BJ (cell line): ENCODE measurements around the gene VARS1. TPM values are rescaled to one million over a fixed set of nuclear protein-coding genes. Genes with fewer than 3 reads are reported as not detected.
"Not testable (repeated sequence)": the region's sequence is repeated elsewhere in the genome, so short reads cannot be mapped to it uniquely, and the experiment has no call there.

Experiments
- CTCF ChIA-PET: fragments of 350-600 bp; formaldehyde crosslinking; extraction: SDS; loops from one replicate; lab custom pipeline; 2021; ENCODE audit warnings: antibody characterized with exemption, inconsistent platforms; lab: Yijun Ruan, JAX
- POLR2A ChIA-PET: fragments of 300-600 bp; sonication (Branson Sonifier 250); formaldehyde crosslinking; extraction: SDS; loops from one replicate; lab custom pipeline; 2021; ENCODE audit warnings: antibody characterized with exemption; lab: Charles Lee
- DNase-seq: peaks from one replicate; pipeline ENCODE4 v3.0.0-alpha.2; 2011; ENCODE audit warnings: low read depth
- H3K27me3 ChIP-seq: 2 replicates; pipeline ENCODE4 v1.6.0; 2011; ENCODE audit warnings: low read length; ENCODE audit not compliant: control insufficient read depth, insufficient read depth
- H3K36me3 ChIP-seq: 2 replicates; pipeline ENCODE4 v1.5.1; 2011; ENCODE audit warnings: low read length; ENCODE audit not compliant: control insufficient read depth, insufficient read depth
- H3K4me3 ChIP-seq: 2 replicates; pipeline ENCODE4 v1.5.1; 2011; ENCODE audit warnings: low read depth, mild to moderate bottlenecking, control low read depth, low read length
- CTCF ChIP-seq: IDR thresholded peaks from 2 replicates; pipeline ENCODE4 v1.5.1; 2011; ENCODE audit warnings: low read depth, mild to moderate bottlenecking, control low read depth, inconsistent platforms, low read length, moderate library complexity; ENCODE audit not compliant: insufficient read depth
- polyA plus RNA-seq: library from polyadenylated mRNA; depleted of rRNA; stranded (reverse); fragments of >200 nt; gene quantifications from 2 replicates; pipeline ENCODE4 v1.2.3, GENCODE V29; 2011

The VARS1 gene
- polyA plus RNA-seq, 1 experiment = 33.9 TPM

- H3K36me3 ChIP-seq = no peaks in the 10 kb centered on the region
- no peak overlapping the region for H3K4me3 ChIP-seq
- ChIA-PET POLR2A (no interaction called here), CTCF (interaction anchor here (0.6 to 1.8 kb wide), 8 partner anchors 13 to 134 kb away, joined by 3 to 4 read pairs (median 4); partner anchors contain the start of genes HSPA1B and VARS1)
- no peaks in the 10 kb centered on the region for H3K27me3 ChIP-seq
- DNase-seq = no peak
- no peak for TF ChIP-seq CTCF
These were observed 17.9 kb upstream of the VARS1 start for GRCh38 chr6:31813465-31813849.

DNA sequence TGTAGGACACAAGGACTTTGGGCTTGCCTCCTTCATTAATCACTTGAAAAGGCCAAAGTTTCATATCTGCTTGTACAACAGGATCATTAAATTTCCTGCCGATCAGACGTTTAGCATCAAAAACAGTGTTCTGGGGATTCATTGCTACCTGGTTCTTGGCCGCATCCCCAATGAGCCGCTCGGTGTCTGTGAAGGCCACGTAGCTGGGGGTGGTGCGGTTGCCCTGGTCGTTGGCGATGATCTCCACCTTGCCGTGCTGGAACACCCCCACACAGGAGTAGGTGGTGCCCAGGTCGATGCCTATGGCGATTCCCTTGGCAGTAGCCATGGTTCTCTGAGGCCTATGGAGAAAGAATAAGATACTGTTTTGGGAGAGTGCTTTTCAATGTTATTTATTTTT is 16.1 kb upstream of the VARS1 start:
- CTCF ChIA-PET = no interaction called here
- no peak for TF ChIP-seq CTCF
- POLR2A ChIA-PET = no interaction called here

GRCh38 chr6:31808599-31808998 is 13.0 kb upstream of the VARS1 start:
- POLR2A ChIA-PET, H3K36me3 ChIP-seq, DNase-seq, H3K4me3 ChIP-seq, H3K27me3 ChIP-seq: not testable (repeated sequence)
- CTCF ChIA-PET = interaction anchor here (0.9 kb wide), 1 partner anchor 36 kb away, joined by 3 read pairs; no protein-coding TSS in a partner anchor

More for the DNA sequence above, 16.1 kb upstream of the VARS1 start:
- no peak for DNase-seq
- H3K27me3 ChIP-seq = no peaks in the 10 kb centered on the region
- no peaks in the 10 kb centered on the region for H3K36me3 ChIP-seq
- no peak overlapping the region for H3K4me3 ChIP-seq

DNA sequence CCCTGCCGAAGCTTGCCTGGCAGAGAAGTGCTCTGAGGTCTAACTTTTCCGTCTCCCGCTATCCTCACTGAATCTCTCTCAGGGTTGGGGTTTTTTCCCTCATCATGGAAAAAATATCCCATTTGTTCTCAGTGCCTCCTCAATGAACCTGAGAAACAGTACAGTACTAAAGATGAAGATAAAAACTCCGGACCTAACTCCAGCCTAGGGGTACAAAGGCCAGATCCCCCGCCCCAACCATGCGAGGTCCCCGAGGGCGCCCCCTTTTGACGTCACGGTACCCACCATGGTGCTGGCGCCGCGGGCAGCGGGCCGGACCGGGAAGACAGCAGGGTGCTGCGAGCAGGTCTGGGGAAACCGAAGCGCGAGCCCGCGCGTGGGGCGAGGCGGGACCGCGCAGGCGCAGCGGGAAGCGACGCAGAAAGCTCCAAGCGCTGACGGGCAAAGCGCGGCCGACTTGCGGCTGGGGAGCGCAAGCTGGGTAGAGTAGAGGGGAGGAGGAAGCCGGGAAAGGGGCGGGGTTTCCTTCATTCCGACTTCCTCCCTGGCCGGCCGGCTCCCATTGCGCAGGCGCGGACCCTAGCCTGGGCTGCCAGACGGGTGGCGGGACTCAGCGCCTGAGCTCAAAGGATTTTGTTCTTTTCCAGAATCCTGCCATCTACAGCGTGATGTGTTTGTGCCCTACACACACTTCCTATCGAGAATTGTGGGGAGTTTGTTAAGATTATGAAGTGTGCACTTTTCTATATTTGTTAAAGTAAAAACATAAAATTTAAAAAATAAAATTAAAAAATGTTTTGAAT is 11.1 kb upstream of the VARS1 start, which contains the start of gene LSM2:
Gene LSM2, minus strand, starts transcription at position 497 of the 803 bp plus-strand sequence. Its CDS starts 209 bp downstream, at position 288.
- TF ChIP-seq CTCF = peak; percentile 32
- ChIA-PET CTCF (interaction anchor here (0.6 to 2.8 kb wide), 7 partner anchors 11 to 125 kb away, joined by 3 to 12 read pairs (median 4); partner anchors contain the start of gene VARS1), POLR2A (interaction anchor here (0.5 to 1.0 kb wide), 8 partner anchors 9 to 281 kb away, joined by 3 to 13 read pairs (median 4); partner anchors contain the start of genes C6orf47, HSPA1A, HSPA1B and HSPA1L)

GRCh38 chr6:31805939-31806469 is 10.5 kb upstream of the VARS1 start:
- DNase-seq = no peak
- H3K27me3 ChIP-seq = no peaks in the 10 kb centered on the region
- H3K4me3 ChIP-seq = peak overlapping the region; percentile 72
- no peaks in the 10 kb centered on the region for H3K36me3 ChIP-seq
- no peak for TF ChIP-seq CTCF
- CTCF ChIA-PET = interaction anchor here (1.4 to 2.8 kb wide), 3 partner anchors 10 to 15 kb away, joined by 3 to 12 read pairs (median 5); partner anchors contain the start of gene VARS1
- POLR2A ChIA-PET = interaction anchor here (0.6 to 1.0 kb wide), 4 partner anchors 9 to 28 kb away, joined by 3 to 9 read pairs (median 4); partner anchors contain the start of genes HSPA1A, HSPA1B and HSPA1L

More for the DNA sequence above, 11.1 kb upstream of the VARS1 start, which contains the start of gene LSM2:
- H3K4me3 ChIP-seq = peak within 1 kb of the TSS; percentile 72
- peak; percentile 91 for DNase-seq
- no peaks in the 10 kb centered on the region for H3K27me3 ChIP-seq
- H3K36me3 ChIP-seq = no peaks in the 10 kb centered on the region

GRCh38 chr6:31801031-31801927 is 5.7 kb upstream of the VARS1 start:
- POLR2A ChIA-PET, H3K36me3 ChIP-seq, DNase-seq, H3K27me3 ChIP-seq, H3K4me3 ChIP-seq: not testable (repeated sequence)
- CTCF ChIA-PET = interaction anchor here (1.2 kb wide), 1 partner anchor 26 kb away, joined by 4 read pairs; the partner anchor contains the start of gene HSPA1B
